ENCODE data around the gene LPP. TPM values are rescaled to one million over a fixed set of nuclear protein-coding genes. Genes with fewer than 3 reads are reported as not detected.
"Not testable (repeated sequence)": the region's sequence is repeated elsewhere in the genome, so short reads cannot be mapped to it uniquely, and the experiment has no call there.

The LPP gene
- total RNA-seq, 1 donor from 2014 or later = 23.1 TPM

GRCh38 chr3:188128905-188129304 is 25.1 kb upstream of the LPP start:
- H3K4me3 Mint-ChIP-seq (ENCODE audit: unreplicated experiment) = no peak overlapping the region
- no peak overlapping the region for H3K27ac Mint-ChIP-seq (ENCODE audit: unreplicated experiment)
- no peaks in the 10 kb centered on the region for H3K4me1 Mint-ChIP-seq (ENCODE audit: low read depth, unreplicated experiment)
- H3K9me3 Mint-ChIP-seq (ENCODE audit: unreplicated experiment) = no peaks in the 10 kb centered on the region
- DNase-seq = no peak
- H3K36me3 Mint-ChIP-seq (ENCODE audit: unreplicated experiment) = no peaks in the 10 kb centered on the region
- TF ChIP-seq, protein P1, sequence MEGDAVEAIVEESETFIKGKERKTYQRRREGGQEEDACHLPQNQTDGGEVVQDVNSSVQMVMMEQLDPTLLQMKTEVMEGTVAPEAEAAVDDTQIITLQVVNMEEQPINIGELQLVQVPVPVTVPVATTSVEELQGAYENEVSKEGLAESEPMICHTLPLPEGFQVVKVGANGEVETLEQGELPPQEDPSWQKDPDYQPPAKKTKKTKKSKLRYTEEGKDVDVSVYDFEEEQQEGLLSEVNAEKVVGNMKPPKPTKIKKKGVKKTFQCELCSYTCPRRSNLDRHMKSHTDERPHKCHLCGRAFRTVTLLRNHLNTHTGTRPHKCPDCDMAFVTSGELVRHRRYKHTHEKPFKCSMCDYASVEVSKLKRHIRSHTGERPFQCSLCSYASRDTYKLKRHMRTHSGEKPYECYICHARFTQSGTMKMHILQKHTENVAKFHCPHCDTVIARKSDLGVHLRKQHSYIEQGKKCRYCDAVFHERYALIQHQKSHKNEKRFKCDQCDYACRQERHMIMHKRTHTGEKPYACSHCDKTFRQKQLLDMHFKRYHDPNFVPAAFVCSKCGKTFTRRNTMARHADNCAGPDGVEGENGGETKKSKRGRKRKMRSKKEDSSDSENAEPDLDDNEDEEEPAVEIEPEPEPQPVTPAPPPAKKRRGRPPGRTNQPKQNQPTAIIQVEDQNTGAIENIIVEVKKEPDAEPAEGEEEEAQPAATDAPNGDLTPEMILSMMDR (IDR thresholded peaks at IDR 0.05; ENCODE audit: partially characterized antibody, unreplicated experiment) = no peak
- H3K27me3 Mint-ChIP-seq (ENCODE audit: unreplicated experiment) = no peaks in the 10 kb centered on the region

DNA sequence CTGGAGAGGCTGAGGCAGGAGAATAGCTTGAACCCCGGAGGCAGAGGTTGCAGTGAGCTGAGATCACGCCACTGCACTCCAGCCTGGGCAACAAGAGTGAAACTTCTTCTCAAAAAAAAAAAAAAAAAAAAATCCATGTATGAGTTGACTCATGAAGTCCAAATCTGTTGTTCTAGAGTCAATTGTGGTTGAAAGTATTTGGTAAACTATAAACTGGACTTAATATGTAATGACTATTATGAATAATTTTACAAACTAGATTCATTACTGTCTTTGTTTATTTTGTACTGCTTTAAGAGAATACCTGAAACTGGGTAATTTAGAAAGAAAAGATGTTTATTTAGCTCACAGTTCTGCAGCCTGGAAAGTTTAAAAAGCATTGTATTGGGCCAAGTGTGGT is 22.9 kb upstream of the LPP start:
- H3K4me3 Mint-ChIP-seq (ENCODE audit: unreplicated experiment); H3K27me3 Mint-ChIP-seq (ENCODE audit: unreplicated experiment); DNase-seq; H3K9me3 Mint-ChIP-seq (ENCODE audit: unreplicated experiment); H3K36me3 Mint-ChIP-seq (ENCODE audit: unreplicated experiment); H3K4me1 Mint-ChIP-seq (ENCODE audit: low read depth, unreplicated experiment); H3K27ac Mint-ChIP-seq (ENCODE audit: unreplicated experiment): not testable (repeated sequence)

GRCh38 chr3:188133219-188133618 is 20.7 kb upstream of the LPP start:
- H3K4me3 Mint-ChIP-seq (ENCODE audit: unreplicated experiment) = no peak overlapping the region
- no peak overlapping the region for H3K27ac Mint-ChIP-seq (ENCODE audit: unreplicated experiment)
- no peak for DNase-seq
- no peaks in the 10 kb centered on the region for H3K27me3 Mint-ChIP-seq (ENCODE audit: unreplicated experiment)
- TF ChIP-seq, protein P1 (IDR thresholded peaks at IDR 0.05; ENCODE audit: partially characterized antibody, unreplicated experiment) = no peak
- no peaks in the 10 kb centered on the region for H3K4me1 Mint-ChIP-seq (ENCODE audit: low read depth, unreplicated experiment)
- H3K36me3 Mint-ChIP-seq (ENCODE audit: unreplicated experiment) = no peaks in the 10 kb centered on the region
- no peaks in the 10 kb centered on the region for H3K9me3 Mint-ChIP-seq (ENCODE audit: unreplicated experiment)

DNA sequence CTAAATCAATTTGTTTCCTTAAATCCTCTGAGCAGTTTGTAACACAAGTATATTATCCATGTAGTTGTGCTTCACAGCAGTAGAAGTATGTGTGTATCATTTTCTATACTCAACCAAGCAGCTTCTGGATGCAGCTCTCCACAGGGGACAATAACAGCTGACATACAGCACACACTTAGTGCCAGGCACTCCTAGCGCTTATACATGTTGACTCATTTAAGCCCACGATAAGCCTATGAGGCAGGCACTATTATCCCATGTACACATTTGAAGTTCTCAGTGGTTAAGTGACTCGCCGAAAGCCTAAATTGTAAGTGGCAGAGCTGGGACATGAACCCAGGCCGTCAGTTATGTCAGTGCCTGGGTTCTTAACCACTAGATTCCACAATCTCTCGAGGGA is 20.3 kb upstream of the LPP start:
- Mint-ChIP-seq H3K36me3 (ENCODE audit: unreplicated experiment) (no peaks in the 10 kb centered on the region), H3K27ac (ENCODE audit: unreplicated experiment) (no peak overlapping the region), H3K9me3 (ENCODE audit: unreplicated experiment) (no peaks in the 10 kb centered on the region), H3K4me3 (ENCODE audit: unreplicated experiment) (no peak overlapping the region), H3K27me3 (ENCODE audit: unreplicated experiment) (no peaks in the 10 kb centered on the region), H3K4me1 (ENCODE audit: low read depth, unreplicated experiment) (no peaks in the 10 kb centered on the region)
- TF ChIP-seq, protein P1 (IDR thresholded peaks at IDR 0.05; ENCODE audit: partially characterized antibody, unreplicated experiment) = no peak
- no peak for DNase-seq

GRCh38 chr3:188134079-188134478 is 19.9 kb upstream of the LPP start:
- no peaks in the 10 kb centered on the region for H3K4me1 Mint-ChIP-seq (ENCODE audit: low read depth, unreplicated experiment)
- no peak overlapping the region for H3K27ac Mint-ChIP-seq (ENCODE audit: unreplicated experiment)
- H3K4me3 Mint-ChIP-seq (ENCODE audit: unreplicated experiment) = no peak overlapping the region
- no peaks in the 10 kb centered on the region for H3K27me3 Mint-ChIP-seq (ENCODE audit: unreplicated experiment)
- DNase-seq = no peak
- no peaks in the 10 kb centered on the region for H3K9me3 Mint-ChIP-seq (ENCODE audit: unreplicated experiment)
- no peaks in the 10 kb centered on the region for H3K36me3 Mint-ChIP-seq (ENCODE audit: unreplicated experiment)
- TF ChIP-seq, protein P1 (IDR thresholded peaks at IDR 0.05; ENCODE audit: partially characterized antibody, unreplicated experiment) = no peak

- Mint-ChIP-seq H3K9me3 (ENCODE audit: unreplicated experiment) (no peaks in the 10 kb centered on the region), H3K4me1 (ENCODE audit: low read depth, unreplicated experiment) (no peaks in the 10 kb centered on the region), H3K27ac (ENCODE audit: unreplicated experiment) (no peak overlapping the region), H3K36me3 (ENCODE audit: unreplicated experiment) (no peaks in the 10 kb centered on the region), H3K27me3 (ENCODE audit: unreplicated experiment) (no peaks in the 10 kb centered on the region), H3K4me3 (ENCODE audit: unreplicated experiment) (no peak overlapping the region)
- DNase-seq = no peak
- TF ChIP-seq, protein P1 (IDR thresholded peaks at IDR 0.05; ENCODE audit: partially characterized antibody, unreplicated experiment) = no peak
These were observed 19.1 kb upstream of the LPP start for GRCh38 chr3:188134856-188135255.

All from glutamatergic neuron (in vitro differentiated cells).